Choroid plexus epithelial cell (primary cell): ENCODE results near the gene SCNN1A.
"Not testable (repeated sequence)": the region's sequence is repeated elsewhere in the genome, so short reads cannot be mapped to it uniquely, and the experiment has no call there.

Source experiments
- DNase-seq: peaks from one replicate; pipeline ENCODE4 v3.0.0-alpha.2; 2010; ENCODE audit warnings: low read depth
- H3K4me3 ChIP-seq: 2 replicates; pipeline ENCODE4 v1.5.1; 2011; ENCODE audit warnings: low read depth, mild to moderate bottlenecking, control low read depth, low read length, moderate library complexity
- TF ChIP-seq, protein P1 (sequence below): conservative IDR thresholded peaks from 2 replicates; pipeline ENCODE4 v1.5.1; 2011; ENCODE audit warnings: low read depth, mild to moderate bottlenecking, control low read depth, inconsistent platforms, low read length, moderate library complexity

Gene SCNN1A

GRCh38 chr12:6340032-6340638 lies 35.2 kb downstream of the SCNN1A start:
- DNase-seq: peak; percentile 69

GRCh38 chr12:6338955-6339354 lies 36.4 kb downstream of the SCNN1A start:
- no peak for DNase-seq
- TF ChIP-seq, protein P1, sequence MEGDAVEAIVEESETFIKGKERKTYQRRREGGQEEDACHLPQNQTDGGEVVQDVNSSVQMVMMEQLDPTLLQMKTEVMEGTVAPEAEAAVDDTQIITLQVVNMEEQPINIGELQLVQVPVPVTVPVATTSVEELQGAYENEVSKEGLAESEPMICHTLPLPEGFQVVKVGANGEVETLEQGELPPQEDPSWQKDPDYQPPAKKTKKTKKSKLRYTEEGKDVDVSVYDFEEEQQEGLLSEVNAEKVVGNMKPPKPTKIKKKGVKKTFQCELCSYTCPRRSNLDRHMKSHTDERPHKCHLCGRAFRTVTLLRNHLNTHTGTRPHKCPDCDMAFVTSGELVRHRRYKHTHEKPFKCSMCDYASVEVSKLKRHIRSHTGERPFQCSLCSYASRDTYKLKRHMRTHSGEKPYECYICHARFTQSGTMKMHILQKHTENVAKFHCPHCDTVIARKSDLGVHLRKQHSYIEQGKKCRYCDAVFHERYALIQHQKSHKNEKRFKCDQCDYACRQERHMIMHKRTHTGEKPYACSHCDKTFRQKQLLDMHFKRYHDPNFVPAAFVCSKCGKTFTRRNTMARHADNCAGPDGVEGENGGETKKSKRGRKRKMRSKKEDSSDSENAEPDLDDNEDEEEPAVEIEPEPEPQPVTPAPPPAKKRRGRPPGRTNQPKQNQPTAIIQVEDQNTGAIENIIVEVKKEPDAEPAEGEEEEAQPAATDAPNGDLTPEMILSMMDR: no peak
- H3K4me3 ChIP-seq: peak overlapping the region; percentile 99

More at GRCh38 chr12:6340032-6340638, 35.2 kb downstream of the SCNN1A start:
- H3K4me3 ChIP-seq: peak overlapping the region; percentile 99
- TF ChIP-seq, protein P1: no peak

GRCh38 chr12:6338536-6338935 lies 36.8 kb downstream of the SCNN1A start:
- peak overlapping the region; percentile 99 for H3K4me3 ChIP-seq

GRCh38 chr12:6337958-6338433 lies 37.4 kb downstream of the SCNN1A start:
- DNase-seq: peak; percentile 55
- H3K4me3 ChIP-seq: peak overlapping the region; percentile 99
- TF ChIP-seq, protein P1: no peak

More at GRCh38 chr12:6338536-6338935, 36.8 kb downstream of the SCNN1A start:
- DNase-seq: not testable (repeated sequence)

- peak overlapping the region; percentile 99 for H3K4me3 ChIP-seq
- TF ChIP-seq, protein P1: no peak
- DNase-seq: no peak
Measured at GRCh38 chr12:6336889-6337853, 38.2 kb downstream of the SCNN1A start.

DNA sequence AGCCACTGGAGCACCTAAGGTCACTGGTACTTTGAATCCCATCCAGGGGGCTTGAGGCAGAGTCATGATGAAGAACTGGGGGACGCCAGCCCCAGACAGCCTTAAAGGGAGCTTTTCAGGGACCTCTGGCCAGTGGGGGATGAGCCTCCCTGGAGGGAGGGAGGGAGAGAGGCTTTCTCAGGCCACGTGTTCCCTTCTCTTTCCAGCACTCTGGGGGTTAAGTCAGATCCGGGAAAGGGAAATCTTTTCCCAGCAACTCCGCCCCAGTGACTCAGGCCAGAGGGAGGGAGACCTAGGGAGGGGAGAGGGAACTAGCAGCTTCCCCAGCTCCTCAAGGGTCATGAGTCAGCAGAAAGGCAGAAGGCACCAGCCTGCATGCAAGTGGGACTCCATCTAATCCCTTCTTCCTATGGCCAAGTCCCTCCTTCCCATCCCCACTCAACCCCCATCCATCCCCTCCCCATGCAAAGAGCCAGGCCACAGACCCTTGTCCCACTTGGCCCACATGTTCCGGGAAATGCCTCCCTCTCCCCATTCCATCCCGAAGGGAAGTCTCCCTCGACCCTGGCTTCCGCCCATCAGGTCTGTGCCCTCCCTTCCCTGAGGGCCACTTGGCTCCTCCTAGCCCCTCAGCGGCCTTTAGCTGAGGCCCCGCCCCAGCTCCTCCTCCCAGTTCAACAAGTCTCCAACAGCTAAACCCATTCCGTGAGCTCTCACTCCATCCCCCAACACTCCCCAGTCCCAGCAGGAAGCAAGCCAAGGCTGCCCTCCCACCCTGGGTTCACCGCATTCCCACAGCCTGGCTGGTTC lies 39.1 kb downstream of the SCNN1A start:
- TF ChIP-seq, protein P1: no peak
- H3K4me3 ChIP-seq: peak overlapping the region; percentile 99
- peak; percentile 99 for DNase-seq
